Adrenal gland (tissue), 5 donors: ENCODE data around the gene TTC22.

Experiments used
- POLR2A ChIP-seq, 2 donors: fragments of 450-650 bp; IDR thresholded peaks; one replicate each; pipeline ENCODE4 v1.6.1; 2017; ENCODE audit warnings: antibody characterized with exemption in 2 of 2, mild to moderate bottlenecking in 2 of 2, moderate library complexity in 1 of 2
- TF ChIP-seq, protein P1 (sequence below), 6 experiments: fragments of 450-650 bp in 4 of 6; fragments of 200-600 bp in 2 of 6; sonication (generic) in 1 of 6; IDR thresholded peaks; 1 replicate in 5 of 6; 2 replicates in 1 of 6; pipeline versions ENCODE4 v1.5.1 to v1.8.0; 2016 to 2021; ENCODE audit warnings: antibody characterized with exemption in 6 of 6, mild to moderate bottlenecking in 2 of 6, moderate library complexity in 1 of 6
- donor health status: DM: no; HTN: no; CAD: no.

DNA sequence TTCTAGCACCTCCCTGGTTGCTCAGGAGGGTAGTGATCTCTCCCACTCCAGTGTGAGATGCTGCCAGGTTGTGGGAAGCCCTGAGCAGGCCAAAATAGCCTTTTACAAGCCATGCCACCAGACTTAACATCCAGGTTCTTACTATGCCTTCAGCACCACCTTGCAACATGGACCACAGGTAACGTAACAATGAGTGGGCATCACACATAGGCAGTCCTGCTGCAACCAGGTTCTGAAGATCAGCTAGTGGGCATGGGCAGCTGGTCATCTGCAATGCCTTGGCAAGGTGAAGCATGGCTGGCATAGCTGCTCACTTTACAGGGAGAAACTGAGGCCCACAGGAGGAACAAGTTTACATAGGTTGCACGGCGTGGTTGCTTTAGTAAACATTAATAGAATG is 45.2 kb upstream of the TTC22 start:
- no peak for TF ChIP-seq POLR2A (IDR thresholded peaks at IDR 0.05)
- TF ChIP-seq, protein P1, sequence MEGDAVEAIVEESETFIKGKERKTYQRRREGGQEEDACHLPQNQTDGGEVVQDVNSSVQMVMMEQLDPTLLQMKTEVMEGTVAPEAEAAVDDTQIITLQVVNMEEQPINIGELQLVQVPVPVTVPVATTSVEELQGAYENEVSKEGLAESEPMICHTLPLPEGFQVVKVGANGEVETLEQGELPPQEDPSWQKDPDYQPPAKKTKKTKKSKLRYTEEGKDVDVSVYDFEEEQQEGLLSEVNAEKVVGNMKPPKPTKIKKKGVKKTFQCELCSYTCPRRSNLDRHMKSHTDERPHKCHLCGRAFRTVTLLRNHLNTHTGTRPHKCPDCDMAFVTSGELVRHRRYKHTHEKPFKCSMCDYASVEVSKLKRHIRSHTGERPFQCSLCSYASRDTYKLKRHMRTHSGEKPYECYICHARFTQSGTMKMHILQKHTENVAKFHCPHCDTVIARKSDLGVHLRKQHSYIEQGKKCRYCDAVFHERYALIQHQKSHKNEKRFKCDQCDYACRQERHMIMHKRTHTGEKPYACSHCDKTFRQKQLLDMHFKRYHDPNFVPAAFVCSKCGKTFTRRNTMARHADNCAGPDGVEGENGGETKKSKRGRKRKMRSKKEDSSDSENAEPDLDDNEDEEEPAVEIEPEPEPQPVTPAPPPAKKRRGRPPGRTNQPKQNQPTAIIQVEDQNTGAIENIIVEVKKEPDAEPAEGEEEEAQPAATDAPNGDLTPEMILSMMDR (IDR thresholded peaks at IDR 0.05), result no peak
